Measurements from ENCODE around the gene SLC5A5.
A peak's percentile ranks its signal among the peaks of the same experiment; 100 is the strongest.

Gene SLC5A5

DNA sequence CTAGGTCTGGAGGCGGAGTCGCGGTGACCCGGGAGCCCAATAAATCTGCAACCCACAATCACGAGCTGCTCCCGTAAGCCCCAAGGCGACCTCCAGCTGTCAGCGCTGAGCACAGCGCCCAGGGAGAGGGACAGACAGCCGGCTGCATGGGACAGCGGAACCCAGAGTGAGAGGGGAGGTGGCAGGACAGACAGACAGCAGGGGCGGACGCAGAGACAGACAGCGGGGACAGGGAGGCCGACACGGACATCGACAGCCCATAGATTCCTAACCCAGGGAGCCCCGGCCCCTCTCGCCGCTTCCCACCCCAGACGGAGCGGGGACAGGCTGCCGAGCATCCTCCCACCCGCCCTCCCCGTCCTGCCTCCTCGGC is at the start of gene SLC5A5:
Gene SLC5A5 (plus strand): TSS at position 68 of the 373 bp plus-strand sequence. CDS start 375 bp downstream, outside the sequence.
- no peak for DNase-seq

DNA sequence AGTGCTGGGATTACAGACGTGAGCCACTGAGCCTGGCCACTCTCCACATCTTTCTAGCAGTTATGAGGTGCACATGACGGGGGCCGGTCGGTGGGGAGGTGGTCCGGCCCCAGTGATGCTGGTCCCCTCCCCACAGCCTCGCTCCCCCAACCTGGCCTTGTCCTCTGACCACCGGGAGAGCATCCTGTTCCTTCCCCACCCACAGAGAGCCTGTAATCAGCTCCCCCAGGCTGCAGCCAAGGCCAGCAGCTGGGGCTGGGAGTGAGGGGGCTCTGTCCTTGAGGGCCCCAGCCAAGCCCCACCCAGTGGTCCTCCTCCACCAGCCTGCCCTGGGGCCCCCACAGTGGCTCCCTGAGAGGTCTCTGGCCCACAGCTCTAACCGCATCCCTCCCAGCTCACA is 47.4 kb upstream of the SLC5A5 start:
- DNase-seq = no peak

DNA sequence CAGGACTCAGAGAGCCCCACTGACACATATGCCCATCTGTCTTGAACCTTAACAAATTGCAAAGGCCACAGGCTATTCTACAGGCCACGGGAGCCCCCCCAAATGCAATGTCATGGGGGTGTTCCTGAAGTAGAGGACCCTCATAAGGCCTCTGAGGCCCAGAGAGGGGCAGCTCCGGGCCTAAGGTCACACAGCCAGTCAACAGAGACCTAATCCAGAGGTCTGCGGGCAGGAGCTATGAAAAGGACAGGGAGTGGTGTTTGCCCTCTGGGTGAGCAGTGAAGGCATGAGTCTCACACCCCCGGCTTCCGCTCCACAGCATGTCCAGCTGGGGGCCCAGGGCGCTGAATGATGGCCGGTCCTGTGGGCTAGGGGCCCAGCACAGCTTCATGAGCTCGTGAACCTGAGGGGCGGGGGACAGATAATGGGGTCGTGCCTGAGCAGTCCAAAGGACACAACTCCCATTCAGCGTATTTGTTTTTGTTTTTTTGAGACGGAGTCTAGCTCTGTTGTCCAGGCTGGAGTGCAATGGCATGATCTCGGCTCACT is 45.2 kb upstream of the SLC5A5 start:
- DNase-seq = no peak

DNA sequence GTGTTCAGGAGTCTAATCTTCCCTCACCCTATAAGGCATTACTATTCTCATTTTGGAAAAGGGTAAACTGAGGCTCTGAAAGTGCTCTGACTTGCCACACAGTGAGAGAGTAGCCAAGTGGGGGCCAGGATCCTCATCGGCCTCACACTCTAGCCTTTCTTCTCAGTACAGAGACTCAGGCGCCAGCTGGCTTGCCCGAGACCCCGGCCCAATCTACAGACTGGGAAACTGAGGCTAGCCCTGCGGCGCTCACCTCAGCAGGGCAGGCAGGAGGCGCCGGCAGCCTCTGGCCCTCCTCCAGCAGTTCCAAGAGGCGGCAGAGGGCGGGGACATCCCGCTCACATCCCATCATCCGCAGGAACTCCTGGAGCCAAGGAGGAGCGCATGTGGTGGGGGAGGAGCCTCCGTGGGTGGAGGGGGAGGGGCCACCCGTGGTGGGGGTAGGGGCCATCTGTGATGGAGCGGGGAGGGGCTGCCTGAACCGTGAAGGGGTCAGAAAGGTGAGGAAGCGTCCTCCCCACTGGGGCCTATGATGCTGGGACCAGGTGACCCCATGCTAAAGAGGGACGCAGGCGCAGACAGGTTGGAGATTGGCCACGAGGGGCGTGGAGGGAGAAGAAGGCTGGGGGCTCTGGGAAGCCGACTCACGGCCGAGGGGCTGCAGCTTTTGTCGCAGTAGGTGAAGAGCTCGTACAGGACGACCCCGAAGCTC is 41.7 kb upstream of the SLC5A5 start:
- no peak for DNase-seq

DNA sequence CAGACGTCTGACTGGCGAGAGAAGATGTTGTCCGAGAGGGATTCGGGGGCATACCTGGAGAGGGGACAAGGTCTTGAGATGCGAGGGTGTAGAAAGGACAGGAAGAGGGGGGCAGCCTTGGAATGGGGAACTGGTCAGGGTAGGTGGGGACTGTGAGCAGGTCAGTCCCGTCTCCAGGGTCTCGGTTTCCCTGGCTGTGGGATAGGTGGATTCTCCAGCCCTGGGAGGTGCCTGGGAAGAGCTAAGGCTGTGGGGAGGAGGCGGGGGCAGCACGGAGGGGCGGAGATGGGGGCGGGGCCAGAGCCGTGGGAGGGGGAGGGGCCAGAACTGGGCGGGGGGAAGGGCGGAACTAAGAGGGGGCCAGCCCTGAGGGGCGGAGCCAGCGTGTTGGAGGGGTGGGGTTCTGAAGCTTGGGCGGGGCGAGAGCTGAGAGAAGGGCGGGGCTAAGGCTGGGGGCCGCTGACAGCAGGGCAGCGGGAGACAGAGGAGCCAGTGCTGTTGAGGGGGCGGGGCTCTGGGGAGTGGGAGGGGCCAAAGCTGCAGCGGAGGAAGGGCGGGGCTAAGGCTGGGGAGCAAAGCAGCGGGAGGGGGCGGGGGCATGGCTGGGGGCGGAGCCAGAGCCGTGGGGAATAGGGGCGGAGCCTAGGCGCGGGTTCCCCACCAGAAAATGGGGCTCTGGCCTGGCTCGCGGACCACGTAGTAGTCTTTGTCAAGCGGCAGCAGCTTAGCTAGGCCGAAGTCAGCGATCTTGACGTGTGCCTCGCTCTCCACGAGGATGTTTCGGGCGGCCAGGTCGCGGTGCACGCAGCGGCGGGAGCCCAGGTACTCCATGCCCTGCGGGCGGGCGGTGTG is 41.0 kb upstream of the SLC5A5 start:
- DNase-seq = no peak

DNA sequence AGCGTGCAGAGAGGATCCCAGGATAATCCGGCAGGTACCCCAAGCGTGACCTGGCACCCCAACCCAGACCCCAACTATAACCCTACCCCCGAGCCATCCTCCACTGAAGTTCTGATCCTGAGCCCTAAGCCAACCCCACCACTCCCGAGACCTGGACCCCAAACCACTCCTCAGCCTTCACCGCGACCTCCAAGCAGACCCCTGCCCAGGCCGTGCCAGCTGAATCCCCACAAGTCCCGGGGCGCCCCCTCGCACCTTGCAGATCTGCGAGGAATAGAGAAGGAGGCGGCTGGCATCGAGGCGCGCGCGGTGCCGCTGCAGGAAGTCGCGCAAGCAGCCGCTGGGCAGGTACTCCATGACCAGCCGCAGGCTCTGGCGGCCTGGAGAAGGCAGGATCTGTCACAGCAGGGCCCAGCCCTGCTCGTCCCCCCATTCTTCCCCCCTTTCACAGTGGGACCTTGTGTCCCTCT is 40.3 kb upstream of the SLC5A5 start:
- no peak for DNase-seq

DNA sequence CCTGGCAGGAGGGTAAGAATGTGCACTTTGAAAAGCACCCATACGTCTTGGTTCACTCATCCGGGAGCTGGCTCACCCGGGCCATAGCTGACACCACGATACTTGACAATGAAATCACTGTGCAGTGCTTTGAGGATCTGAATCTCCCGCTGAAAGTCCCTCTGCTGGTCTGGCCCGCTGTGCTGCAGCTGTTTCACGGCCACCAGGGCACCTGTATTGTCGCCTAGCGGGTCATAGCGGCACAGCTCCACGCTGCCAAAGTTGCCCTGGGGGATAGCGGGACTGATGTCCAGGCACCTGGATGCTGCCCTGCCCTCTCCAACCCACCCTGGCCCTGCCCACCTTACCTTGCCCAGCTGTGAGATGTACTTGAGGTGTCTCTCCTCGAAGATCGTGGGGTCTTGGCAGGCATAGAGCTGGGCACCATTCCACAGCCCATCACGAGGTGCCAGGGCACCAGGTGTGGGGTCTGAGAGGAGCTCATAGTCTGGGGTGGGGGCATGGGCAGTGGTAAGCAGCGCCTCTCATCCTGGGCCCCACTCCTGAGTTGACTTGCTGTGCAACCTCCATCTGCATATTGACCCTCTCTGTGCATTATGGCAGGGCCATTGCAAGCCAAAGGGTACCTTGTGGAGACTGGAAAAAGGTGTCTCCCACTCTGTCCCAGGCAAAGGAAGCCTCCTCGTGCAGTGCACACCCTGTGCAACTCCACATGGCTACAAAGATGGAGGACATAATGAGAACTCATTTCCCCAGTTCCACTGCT is 39.1 kb upstream of the SLC5A5 start:
- DNase-seq = no peak

DNA sequence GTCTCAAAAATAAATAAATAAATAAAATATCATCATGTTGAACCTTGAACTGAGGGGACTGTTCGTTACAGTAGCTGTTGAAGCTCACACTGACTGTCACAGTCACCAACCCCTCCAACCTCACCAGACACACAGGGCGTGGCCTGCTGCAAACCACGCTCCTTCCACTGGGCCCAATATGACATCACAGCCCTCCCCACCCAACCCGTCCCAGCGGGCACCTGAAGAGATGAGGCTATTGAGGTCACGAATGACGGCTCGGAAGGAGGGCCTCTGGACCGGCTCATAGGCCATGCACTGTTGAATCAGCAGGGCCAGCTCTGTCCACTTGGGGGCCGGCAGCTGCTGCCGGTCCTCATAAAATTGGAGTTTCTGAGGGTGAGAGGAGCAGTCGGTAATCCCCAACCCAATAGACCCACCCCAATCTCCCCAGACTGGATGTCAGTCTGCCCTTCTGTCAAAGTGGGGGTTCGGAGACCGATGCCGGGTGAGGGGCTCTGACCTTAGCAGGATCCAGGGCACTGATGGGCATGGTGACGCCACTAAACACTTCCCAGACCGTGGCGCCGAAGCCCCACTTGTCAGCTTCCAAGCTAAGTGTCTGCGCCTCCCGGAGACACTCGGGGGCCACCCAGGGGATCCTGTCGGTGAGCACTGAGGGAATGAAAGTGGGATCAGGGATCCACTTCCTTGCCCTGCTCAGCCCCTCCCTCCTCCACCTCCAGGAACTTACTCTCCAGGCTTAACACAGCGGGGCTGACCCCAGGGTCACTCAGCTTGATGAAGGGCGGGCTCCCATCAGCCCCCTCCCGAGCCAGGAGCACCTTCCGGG is 37.2 kb upstream of the SLC5A5 start:
- DNase-seq = no peak

DNA sequence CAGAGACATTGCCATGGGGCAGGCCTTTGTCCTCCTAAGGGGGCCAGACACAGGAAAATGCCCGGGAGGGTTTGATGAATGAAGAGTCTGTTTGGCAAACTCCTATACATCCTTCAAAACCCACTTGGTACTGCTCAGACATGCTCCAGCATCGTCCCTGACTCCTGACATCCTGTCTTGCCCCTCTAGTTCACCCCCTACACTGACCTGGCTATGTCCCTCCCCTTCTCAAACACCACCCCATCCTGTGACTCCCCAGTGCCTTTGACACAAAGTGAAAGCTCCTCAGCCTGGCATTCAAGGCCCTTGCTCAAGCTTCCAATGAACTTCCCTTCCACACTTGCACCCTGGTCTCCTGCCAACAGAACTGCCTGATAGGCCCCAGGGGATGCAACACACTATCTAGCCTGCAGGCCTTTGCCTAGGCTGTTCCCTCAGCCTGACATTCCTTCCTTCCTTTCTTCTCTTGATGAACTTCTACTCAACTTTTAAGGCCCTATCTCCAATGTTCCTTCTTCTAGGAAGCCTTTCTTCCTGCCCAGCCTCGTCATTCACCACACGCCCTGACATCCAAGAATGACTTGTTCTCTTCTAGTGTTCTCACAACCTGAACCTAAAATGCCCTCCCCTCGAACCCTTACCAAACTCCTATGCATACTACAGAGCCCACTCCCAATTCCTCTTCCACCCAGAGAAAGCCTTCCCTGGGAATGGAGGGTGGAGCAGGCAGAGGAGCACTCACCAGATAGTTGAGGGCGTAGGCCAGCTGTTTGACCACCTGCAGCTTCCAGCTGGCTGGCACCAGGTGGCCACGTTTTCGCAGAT is 36.4 kb upstream of the SLC5A5 start:
- DNase-seq = no peak

DNA sequence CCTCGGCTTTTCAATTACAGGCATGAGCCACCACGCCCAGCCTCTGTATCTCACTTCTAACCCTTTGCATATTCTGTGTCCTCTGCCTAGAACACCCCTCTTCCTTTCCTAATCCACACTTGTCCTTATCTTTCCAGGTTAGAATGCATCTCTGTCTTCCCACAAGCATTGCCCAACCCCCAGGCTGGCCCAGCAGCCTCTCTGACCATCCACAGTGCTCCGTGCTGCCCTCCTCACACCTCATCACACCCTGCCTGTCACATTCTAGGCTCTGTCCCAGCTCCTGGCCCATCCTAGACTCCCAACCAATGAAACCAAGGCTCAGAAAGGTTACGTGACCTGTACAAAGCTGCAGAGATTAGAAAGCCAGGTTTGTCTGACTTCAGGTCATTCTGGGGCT is 35.2 kb upstream of the SLC5A5 start:
- DNase-seq = no peak

DNA sequence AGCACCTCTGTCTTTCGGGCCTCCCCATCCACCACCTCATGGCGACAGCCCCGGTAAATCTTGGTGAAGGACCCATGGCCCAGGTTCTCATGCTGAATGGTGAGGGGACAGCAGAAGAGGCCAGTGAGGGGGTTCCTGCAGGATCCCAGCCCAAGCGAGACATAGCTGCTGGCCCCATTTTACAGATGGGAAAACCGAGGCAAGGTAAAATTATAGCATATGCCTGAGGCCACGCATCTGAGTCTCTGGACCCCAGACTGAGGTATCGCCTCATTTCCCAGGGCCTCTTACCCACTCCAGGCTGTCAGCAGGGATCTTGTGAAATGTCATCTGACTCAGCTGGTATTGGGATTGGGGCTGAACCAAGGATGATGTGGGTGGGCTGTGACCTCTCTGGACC is 33.8 kb upstream of the SLC5A5 start:
- DNase-seq = no peak

DNA sequence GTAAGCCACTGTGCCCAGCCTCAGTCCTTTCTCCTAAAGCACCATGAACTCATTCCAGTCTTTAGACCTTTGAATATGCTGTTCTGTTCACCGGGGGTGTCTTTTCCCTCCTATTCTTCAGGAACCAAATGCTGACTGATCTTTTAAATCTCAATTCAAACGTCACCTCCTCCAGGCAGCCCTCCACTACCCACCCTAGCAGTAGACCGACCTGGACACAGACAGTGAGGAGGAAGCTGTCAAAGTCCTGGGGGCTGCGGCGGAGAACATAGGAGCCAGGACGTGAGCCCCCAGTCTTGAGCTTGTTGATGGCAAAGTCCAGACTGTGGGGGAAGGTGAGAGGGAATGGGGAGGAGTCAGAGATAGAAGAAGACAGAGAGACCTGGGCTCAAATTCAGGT is 31.7 kb upstream of the SLC5A5 start:
- DNase-seq = no peak

DNA sequence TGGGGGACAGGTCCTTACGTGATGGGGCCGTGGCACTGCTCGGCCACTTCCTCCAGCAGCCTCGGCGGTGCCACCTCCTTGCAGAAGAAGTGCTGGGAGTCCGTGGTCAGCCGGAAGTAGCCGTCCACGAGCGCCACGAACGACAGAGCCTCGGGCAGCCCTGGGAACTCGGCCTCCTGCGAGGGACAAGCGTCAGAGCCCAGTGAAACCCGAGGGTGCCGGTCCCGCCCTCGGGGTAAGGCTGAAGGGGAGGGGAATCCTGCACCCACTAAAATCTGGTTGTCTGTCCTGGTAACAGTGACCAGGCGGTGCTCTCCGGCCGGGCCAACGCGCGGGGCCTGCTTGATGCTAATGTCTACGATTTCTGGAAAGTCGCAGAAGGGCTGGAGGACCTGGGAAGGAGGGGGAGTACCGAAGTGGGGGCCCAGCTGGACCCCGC is 30.4 kb upstream of the SLC5A5 start:
- no peak for DNase-seq

DNA sequence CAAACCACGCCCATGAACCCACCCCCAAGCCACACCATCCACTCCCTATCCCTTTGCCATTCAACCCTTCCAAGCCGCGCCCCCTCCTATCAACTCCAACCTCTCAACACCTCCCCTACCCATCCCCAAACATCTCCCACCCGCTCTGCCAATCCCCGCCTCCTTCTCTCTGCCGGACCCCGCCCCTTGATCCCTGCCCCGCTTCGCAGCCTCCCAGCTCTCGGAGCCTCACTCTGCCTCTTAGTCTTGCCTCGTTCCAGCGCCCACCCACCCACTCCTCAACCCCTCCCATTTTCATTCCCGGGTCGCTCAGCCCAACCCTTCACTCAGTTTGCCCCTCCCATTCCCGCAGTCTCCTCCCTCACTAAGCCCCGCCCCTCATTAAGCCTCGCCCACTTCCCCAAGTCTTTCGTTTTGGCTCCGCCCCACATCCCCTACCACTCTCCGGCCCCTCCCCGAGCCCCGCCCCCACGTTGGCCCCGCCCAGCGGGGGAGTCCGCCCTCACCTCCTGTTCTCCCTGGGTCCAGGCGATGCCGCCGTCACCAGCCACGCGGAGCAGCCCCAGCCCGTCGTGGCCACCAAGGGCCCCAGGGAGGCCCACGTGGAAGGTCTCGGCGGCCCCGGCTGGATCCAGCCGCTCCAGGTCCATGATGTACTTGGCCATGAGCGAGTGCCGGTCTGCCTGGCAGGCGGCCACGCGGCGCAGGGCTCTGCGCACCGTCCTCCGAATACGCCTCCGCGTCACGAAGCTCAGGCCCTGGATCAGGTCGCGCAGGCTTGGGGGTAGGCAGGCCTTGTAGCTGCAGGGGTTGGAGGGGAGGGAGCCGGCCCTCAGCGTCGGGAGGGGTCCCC is 29.7 kb upstream of the SLC5A5 start:
- DNase-seq = peak; percentile 25

DNA sequence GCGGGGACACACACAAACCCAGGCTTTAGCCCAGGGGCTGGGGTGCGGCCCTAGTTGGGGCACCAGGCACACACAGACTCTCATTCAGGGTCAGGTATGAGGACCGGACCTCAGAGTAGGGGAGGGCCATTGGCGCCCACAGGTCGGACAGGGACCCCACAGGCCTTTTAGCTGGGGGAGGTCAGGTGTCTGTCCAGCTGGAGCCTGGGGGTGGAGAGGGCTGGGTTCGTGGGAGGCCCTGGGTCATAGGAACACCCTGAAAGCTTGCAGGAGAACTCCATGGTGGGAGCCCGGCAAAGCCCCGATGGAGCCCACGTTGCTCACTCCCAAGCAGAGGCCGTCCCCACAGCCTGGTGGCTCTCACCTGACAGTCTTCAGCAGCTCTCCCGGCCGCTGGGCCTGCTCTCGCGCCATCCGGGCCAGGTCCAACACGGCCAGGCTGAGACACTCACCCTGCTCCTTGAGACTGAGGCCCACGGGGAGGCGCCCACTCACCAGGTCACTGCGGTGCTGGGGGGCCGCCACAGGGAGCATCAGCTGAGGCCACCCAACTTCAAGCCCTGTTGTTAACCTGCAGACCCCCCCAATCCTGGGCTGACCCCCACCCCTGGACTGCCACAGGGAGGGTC is 29.0 kb upstream of the SLC5A5 start:
- no peak for DNase-seq

DNA sequence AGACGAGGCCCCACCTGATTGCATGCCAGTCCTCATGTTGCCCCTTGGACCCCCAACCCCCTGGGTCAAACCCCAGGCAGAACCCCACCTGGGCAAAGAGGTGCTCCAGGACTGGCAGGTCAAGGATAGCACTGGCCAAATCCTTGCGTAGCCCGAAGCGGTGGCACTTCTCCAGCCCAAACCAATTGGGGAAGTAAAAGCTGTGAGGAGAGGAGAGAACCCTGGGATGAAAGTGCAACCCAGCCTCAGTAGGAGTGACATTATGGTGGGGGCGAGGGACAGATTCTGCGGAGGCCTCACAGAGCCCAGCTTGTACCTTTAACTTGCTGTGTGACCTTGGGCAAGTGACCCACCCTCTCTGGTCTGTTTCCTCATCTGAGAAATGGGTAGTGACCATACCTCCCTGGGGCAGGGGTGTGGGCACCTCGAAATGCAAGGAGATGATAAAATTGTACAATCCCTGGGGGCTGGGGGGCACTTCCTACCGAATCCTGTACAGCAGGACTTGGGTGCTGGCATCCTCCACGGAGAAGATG is 28.4 kb upstream of the SLC5A5 start:
- no peak for DNase-seq

DNA sequence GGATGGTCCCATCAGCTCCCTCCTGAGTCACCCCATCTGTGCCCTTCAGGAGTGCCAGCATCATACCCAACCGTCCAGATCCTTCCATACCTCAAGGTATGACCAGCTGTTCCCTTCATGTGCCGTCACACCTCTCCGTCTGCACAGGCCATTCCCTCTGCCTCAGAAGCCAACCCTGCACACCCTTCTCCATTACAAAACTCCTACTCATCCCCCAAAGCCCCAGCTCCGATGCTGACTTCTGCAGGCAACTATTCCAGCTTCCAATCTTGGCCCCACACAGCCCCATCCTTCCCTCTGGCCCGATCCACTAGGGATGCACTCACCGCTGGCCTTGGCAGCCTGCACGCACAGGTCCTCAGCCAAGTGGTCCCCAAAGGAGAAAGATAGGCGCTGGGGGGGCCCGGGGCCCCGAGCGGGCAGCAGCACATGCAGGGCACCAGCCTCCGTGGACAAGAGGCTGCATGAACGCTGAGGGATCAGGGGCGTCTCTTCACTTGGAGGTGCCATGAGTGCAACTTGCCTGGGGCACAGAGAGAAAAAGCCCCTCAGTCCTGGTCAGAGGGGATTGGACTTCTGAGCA is 27.7 kb upstream of the SLC5A5 start:
- DNase-seq = no peak

DNA sequence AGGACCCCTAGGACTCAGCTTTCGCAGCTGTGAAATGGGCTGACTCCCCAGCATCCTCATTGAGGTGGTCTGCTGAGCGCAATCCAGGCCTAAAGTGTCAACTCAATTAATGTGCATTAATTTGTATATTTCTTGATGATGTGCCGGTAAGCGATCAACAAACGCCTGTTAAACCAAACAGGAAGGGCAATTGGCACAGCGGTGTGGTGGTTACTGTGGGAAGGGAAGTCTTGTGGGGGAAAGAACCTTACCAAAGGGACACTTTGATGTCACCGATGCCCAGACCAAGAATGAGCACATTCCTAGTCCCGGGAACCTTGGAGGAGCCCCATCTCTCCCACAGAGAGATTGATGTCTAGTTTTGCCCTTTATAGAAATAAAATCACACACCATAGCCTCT is 25.6 kb upstream of the SLC5A5 start:
- DNase-seq = no peak
